Neural cell (in vitro differentiated cells): ENCODE results near the gene TK1. TPM values are rescaled to one million over a fixed set of nuclear protein-coding genes. Genes with fewer than 3 reads are reported as not detected.

ENCODE experiments used
- H2AFZ ChIP-seq: fragments of 200-600, 300-800 bp; sonication (generic), shearing (Covaris generic); 2 replicates; pipeline ENCODE4 v1.6.0; 2014; ENCODE audit warnings: low read depth, mild to moderate bottlenecking, antibody characterized with exemption, low read length, moderate library complexity
- H3F3A ChIP-seq: fragments of 200-600 bp; shearing (Covaris generic); 2 replicates; pipeline ENCODE4 v1.6.1; 2016; ENCODE audit warnings: mild to moderate bottlenecking, moderate library complexity, mixed read lengths, antibody characterized with exemption, low read length; ENCODE audit not compliant: insufficient read depth, poor library complexity, severe bottlenecking
- H3K27ac ChIP-seq: fragments of 200-600, 300-800 bp; sonication (generic), shearing (Covaris generic); 2 replicates; pipeline ENCODE4 v1.5.1; 2014; ENCODE audit warnings: mild to moderate bottlenecking, low read length, moderate library complexity
- H3K27me3 ChIP-seq: fragments of 300-800, 200-600 bp; sonication (generic), shearing (Covaris generic); 2 replicates; pipeline ENCODE4 v1.6.0; 2014; ENCODE audit warnings: mild to moderate bottlenecking, low read depth, low read length, moderate library complexity; ENCODE audit not compliant: insufficient read depth
- H3K36me3 ChIP-seq: fragments of 300-800, 200-600 bp; sonication (generic), shearing (Covaris generic); 2 replicates; pipeline ENCODE4 v1.5.1; 2014; ENCODE audit warnings: mild to moderate bottlenecking, antibody characterized with exemption, low read length, moderate library complexity; ENCODE audit not compliant: insufficient read depth
- H3K4me2 ChIP-seq: fragments of 300-800, 200-600 bp; sonication (generic), shearing (Covaris generic); 2 replicates; pipeline ENCODE4 v1.6.0; 2014; ENCODE audit warnings: mild to moderate bottlenecking, low read length
- H3K4me3 ChIP-seq: fragments of 300-800, 200-600 bp; sonication (generic), shearing (Covaris generic); 2 replicates; pipeline ENCODE4 v1.5.1; 2014; ENCODE audit warnings: mild to moderate bottlenecking, low read length, moderate library complexity
- H3K79me2 ChIP-seq: fragments of 200-600 bp; shearing (Covaris generic); replicated peaks from 2 replicates; pipeline ENCODE4 v1.6.0; 2014; ENCODE audit warnings: mild to moderate bottlenecking, low read length, moderate library complexity; ENCODE audit not compliant: insufficient read depth
- H3K9ac ChIP-seq: fragments of 300-800, 200-600 bp; sonication (generic), shearing (Covaris generic); 2 replicates; pipeline ENCODE4 v1.6.1; 2016; ENCODE audit warnings: mild to moderate bottlenecking, low read length, mixed read lengths
- H3K9me2 ChIP-seq: fragments of 200-600 bp; shearing (Covaris generic); 2 replicates; pipeline ENCODE4 v1.6.1; 2016; ENCODE audit warnings: mild to moderate bottlenecking, low read length, mixed read lengths; ENCODE audit not compliant: insufficient read depth
- H3K9me3 ChIP-seq: fragments of 200-600, 300-800 bp; sonication (generic), shearing (Covaris generic); 2 replicates; pipeline ENCODE4 v1.6.1; 2016; ENCODE audit warnings: mild to moderate bottlenecking, mixed run types, low read length, moderate library complexity, mixed read lengths
- H4K20me1 ChIP-seq: fragments of 200-600 bp; shearing (Covaris generic); 2 replicates; pipeline ENCODE4 v1.6.1; 2016; ENCODE audit warnings: mild to moderate bottlenecking, mixed run types; ENCODE audit not compliant: insufficient read depth
- EP300 ChIP-seq: fragments of 450-650 bp; conservative IDR thresholded peaks from 2 replicates; pipeline ENCODE4 v1.6.1; 2014; ENCODE audit warnings: antibody characterized with exemption, mild to moderate bottlenecking, moderate library complexity; ENCODE audit not compliant: poor library complexity, severe bottlenecking
- EZH2 ChIP-seq: fragments of 200-600, 300-800 bp; shearing (Covaris generic), sonication (generic); IDR thresholded peaks from 2 replicates; pipeline ENCODE4 v1.6.1; 2014; ENCODE audit warnings: antibody characterized with exemption, low read length, borderline replicate concordance, mild to moderate bottlenecking; ENCODE audit not compliant: insufficient read depth, poor library complexity, severe bottlenecking
- MXI1 ChIP-seq: fragments of 450-650 bp; conservative IDR thresholded peaks from 2 replicates; pipeline ENCODE4 v1.6.1; 2014; ENCODE audit warnings: antibody characterized with exemption, mild to moderate bottlenecking; ENCODE audit not compliant: poor library complexity, severe bottlenecking
- POLR2AphosphoS5 ChIP-seq: IDR thresholded peaks from 2 replicates; pipeline ENCODE4 v1.6.1; 2012
- RAD21 ChIP-seq: fragments of 450-650 bp; conservative IDR thresholded peaks from 2 replicates; pipeline ENCODE4 v1.6.1; 2014; ENCODE audit warnings: antibody characterized with exemption, mild to moderate bottlenecking, moderate library complexity
- REST ChIP-seq: IDR thresholded peaks from 2 replicates; pipeline ENCODE4 v1.6.1; 2012; ENCODE audit warnings: borderline replicate concordance
- SMC3 ChIP-seq: fragments of 450-650 bp; conservative IDR thresholded peaks from 2 replicates; pipeline ENCODE4 v1.6.1; 2014; ENCODE audit warnings: antibody characterized with exemption, mild to moderate bottlenecking, moderate library complexity; ENCODE audit not compliant: poor library complexity
- TAF1 ChIP-seq: IDR thresholded peaks from 2 replicates; pipeline ENCODE4 v1.6.1; 2012; ENCODE audit warnings: low read depth
- polyA plus RNA-seq: library from polyadenylated mRNA; depleted of rRNA; stranded (reverse); fragments of >200 nt; gene quantifications from 2 replicates; pipeline ENCODE4 v1.2.3, GENCODE V29; 2014
- TF ChIP-seq, protein P1 (sequence below): fragments of 450-650 bp; IDR thresholded peaks from 2 replicates; pipeline ENCODE4 v1.5.1; 2014; ENCODE audit warnings: antibody characterized with exemption, mild to moderate bottlenecking, moderate library complexity; ENCODE audit not compliant: poor library complexity, severe bottlenecking

The TK1 gene
- polyA plus RNA-seq, 1 donor from 2014 or later, result 1.1 TPM

DNA sequence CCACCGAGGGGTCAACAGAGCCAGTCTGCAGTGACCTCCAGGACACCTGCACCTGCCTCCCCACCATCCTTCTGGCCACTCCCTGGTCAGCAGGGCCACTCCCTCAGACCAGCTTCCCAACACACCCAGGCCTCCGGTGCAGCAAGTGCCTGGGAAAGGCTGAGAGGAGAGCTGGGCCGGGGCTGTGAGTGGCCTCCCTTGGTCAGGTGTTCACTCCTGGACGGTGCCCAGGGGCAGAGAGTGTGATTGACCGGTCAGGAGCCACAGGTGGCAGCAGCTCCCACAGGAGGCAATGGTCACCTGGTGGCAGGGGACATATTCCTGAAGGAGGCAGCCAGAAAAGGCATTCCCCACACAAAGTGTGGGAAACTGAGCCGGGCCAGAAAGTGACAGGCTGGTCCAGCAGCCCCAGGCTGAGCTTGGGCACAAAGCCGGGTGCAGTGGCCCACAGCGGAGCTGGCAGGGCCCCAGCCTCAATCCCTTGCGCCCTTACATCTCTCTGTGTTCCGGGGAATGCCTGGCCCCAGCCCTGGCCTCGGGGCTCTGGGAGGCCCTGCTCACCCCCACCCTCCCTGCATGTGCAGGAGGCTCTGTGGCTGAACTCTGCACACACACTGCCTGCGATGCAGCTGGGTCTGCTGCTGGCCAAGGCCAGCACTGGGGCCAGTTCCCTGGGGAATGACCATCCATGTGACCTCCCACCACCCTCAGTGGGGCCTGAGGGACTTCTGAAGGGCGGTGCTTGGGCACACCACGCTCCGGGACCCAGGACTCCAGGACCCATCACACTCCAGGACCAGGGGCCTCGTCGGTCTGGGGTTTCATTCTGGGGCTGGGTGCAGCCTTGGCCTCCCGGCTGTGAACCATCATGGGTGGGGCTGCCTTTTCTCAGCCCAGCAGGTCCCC lies 41.9 kb downstream of the TK1 start:
- Histone ChIP-seq H3K4me3 (no peak overlapping the region), H3K79me2 (no peaks in the 10 kb centered on the region), H3K27me3 (no peaks in the 10 kb centered on the region), H3K9me3 (no peaks in the 10 kb centered on the region), H3F3A (no peaks in the 10 kb centered on the region), H3K9ac (no peak overlapping the region), H3K9me2 (no peaks in the 10 kb centered on the region), H4K20me1 (no peaks in the 10 kb centered on the region), H2AFZ (no peak overlapping the region), H3K36me3 (no peaks in the 10 kb centered on the region), H3K4me2 (no peak overlapping the region), H3K27ac (no peak overlapping the region)
- TF ChIP-seq, protein P1, sequence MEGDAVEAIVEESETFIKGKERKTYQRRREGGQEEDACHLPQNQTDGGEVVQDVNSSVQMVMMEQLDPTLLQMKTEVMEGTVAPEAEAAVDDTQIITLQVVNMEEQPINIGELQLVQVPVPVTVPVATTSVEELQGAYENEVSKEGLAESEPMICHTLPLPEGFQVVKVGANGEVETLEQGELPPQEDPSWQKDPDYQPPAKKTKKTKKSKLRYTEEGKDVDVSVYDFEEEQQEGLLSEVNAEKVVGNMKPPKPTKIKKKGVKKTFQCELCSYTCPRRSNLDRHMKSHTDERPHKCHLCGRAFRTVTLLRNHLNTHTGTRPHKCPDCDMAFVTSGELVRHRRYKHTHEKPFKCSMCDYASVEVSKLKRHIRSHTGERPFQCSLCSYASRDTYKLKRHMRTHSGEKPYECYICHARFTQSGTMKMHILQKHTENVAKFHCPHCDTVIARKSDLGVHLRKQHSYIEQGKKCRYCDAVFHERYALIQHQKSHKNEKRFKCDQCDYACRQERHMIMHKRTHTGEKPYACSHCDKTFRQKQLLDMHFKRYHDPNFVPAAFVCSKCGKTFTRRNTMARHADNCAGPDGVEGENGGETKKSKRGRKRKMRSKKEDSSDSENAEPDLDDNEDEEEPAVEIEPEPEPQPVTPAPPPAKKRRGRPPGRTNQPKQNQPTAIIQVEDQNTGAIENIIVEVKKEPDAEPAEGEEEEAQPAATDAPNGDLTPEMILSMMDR, result no peak
- TF ChIP-seq EP300 (no peak), MXI1 (no peak), POLR2AphosphoS5 (no peak), RAD21 (no peak), EZH2 (no peak), TAF1 (no peak), SMC3 (no peak)

DNA sequence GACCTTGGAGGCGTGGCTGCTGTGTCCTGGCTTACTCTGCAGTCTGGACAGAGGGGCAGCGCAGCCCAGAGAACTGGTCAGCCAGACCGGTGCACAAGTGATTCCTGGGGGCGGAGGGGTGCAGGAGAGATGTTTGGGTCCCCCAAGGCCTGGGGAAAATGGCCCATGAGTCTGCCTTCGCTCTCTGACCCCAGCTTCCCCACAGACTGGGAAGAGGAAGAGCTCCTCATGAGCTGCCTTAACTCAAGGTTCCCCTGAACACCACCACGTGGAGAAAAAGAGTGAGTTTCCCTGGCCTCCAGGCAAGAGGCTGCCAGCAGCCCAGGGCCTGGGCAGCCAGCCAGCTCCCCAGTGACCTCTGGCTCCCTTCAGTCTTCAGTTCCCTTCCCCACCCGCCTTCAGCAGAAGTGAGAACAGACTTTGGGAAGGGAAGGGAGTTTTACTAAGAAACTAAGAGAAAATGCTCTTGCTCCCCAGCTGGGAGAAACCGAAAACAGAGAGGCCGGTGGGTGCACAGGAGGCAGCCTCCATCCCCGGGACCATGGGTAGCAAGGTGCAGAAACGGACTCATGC lies 42.6 kb downstream of the TK1 start:
- Histone ChIP-seq H3K36me3 (no peaks in the 10 kb centered on the region), H3K27ac (no peak overlapping the region), H3K9ac (no peak overlapping the region), H3K79me2 (no peaks in the 10 kb centered on the region), H3F3A (no peaks in the 10 kb centered on the region), H4K20me1 (no peaks in the 10 kb centered on the region), H3K9me2 (no peaks in the 10 kb centered on the region), H3K4me3 (no peak overlapping the region), H3K4me2 (no peak overlapping the region), H3K9me3 (no peaks in the 10 kb centered on the region), H2AFZ (no peak overlapping the region), H3K27me3 (no peaks in the 10 kb centered on the region)
- TF ChIP-seq RAD21 (no peak), TAF1 (no peak), REST (no peak), SMC3 (no peak), MXI1 (no peak), EP300 (no peak), POLR2AphosphoS5 (no peak), EZH2 (no peak)
- TF ChIP-seq, protein P1, result no peak
